GM19035 (cell line): ENCODE results near the gene SSTR3.
"Not testable (repeated sequence)": the region's sequence is repeated elsewhere in the genome, so short reads cannot be mapped to it uniquely, and the experiment has no call there.

Source experiments
- ATAC-seq: cut with Tn5 transposase; IDR thresholded peaks from one replicate; pipeline ENCODE4 v1.9.1; 2021; ENCODE audit not compliant: unreplicated experiment

SSTR3 gene

GRCh38 chr22:37212174-37212906, at the start of gene SSTR3:
SSTR3 (minus strand) TSS chr22:37212477; CDS start chr22:37207803, 4,674 bp downstream.
- no peak for ATAC-seq

DNA sequence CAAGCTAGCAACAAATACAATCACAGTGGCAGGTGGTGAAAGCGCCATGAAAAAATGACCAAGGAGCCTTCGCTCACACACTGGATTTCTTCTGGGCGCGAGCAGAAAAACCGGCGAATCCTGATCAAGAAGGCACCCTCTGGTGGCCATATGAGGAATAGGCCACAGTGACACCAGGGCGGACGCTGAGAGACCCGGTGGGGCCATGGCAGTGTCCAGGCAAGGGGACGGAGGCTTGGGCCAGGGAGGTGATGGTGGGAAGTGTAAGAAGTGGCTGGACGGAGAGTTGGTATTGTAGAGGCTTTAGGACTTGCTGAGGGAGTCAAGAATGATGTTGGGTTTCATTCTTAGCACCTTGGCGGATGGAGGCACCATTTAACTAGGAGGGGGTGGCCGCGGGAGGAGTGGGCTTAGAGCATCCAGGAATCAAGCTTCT, 48.6 kb upstream of the SSTR3 start:
- no peak for ATAC-seq

- ATAC-seq: no peak
These were observed 48.0 kb upstream of the SSTR3 start for GRCh38 chr22:37260155-37260795.

GRCh38 chr22:37259540-37260029, 47.3 kb upstream of the SSTR3 start:
- no peak for ATAC-seq

DNA sequence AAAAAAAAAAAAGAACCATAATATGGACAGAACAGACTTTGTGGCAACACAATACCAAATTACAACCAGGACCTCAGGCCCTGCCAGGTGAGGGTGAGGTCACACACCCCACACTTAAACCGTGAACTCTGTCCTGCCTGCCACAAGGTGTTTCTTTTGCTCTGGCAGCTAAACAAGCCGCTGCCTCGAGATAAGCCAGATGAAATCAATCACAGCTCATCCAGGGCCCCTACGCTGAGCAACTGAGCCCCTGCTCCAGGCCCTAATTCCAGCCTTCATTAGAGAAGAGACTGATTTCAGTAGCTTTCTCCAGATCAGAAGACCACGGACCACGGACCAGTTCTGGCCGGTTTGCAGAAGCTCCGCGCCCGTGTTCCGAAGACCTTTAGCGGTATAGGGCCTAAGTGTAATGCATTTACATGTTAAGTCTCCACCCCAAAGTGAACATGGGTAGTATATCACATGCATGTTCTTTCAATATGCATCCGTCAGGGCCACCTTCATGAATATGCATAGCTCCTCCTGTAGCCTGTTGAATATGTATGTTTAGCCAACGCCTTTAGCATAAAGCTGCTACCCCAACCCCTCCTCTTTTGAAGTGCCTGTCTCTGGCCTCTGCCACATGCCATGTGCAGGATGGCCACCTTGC, 46.6 kb upstream of the SSTR3 start:
- no peak for ATAC-seq

DNA sequence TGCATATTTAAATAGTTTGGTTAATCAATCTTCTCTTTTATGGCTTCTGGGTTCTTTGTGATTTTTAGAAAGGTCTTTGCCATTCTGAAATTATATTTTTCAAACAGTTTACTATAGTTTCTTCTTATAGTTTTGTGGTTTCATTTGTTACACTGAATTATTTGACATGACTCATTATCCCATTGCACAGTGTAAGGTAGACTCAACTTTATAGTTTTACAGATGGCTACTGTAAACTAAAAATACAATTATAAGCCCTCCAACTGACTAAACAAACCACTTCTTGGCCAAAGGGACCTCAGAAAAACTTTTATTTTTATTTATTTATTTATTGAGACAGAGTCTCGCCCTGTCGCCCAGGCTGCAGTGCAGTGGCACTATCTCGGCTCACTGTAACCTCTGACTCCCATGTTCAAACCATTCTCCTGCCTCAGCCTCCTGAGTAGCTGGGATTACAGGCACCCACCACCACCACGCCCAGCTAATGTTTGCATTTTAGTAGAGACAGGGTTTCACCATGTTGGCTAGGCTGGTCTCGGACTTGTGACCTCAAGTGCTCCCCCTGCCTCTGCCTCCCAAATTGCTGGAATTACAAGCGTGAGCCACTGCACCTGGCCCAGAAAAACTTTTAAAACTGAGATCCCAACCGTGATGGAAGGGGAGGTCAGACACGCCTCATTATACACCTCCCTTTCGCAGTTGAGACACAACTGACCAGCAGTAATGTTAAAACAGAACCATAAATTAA, 45.9 kb upstream of the SSTR3 start:
- no peak for ATAC-seq

DNA sequence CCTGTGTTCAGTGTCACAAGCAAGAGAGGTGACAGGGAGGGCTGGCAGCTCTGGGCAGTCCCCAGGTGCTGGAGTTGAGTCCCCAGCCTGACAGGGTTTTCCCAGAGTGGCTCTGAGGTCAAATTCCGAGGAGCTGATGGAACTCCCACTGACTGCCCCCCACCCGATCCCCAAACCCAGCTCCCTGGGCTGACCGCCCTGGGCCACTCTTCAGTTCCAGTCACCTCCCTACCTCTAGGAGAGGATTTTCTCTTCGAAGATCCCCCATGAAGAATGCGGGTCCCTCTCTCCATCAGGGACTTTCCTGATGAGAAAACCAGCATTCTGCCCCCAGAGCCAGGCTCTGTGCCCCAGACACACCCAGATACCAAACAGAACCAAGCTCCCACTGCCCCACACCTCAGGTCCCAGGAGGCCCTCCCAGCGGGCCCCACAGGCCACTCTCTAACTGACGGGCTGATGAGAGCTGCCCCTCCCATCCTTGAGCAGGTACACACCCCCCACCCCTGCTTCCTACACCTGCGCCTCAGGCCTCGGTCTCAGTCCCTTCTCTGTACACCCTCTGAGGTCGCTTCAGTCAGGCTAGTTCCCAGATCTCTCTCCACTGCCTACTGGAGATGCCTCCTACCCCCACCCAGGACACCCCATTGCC, 43.9 kb upstream of the SSTR3 start:
- ATAC-seq: no peak

- no peak for ATAC-seq
These were observed 43.3 kb upstream of the SSTR3 start for GRCh38 chr22:37255558-37256006.

GRCh38 chr22:37254867-37255233, 42.6 kb upstream of the SSTR3 start:
- ATAC-seq: no peak

- ATAC-seq: no peak
These were observed 42.1 kb upstream of the SSTR3 start for GRCh38 chr22:37254209-37254866.

DNA sequence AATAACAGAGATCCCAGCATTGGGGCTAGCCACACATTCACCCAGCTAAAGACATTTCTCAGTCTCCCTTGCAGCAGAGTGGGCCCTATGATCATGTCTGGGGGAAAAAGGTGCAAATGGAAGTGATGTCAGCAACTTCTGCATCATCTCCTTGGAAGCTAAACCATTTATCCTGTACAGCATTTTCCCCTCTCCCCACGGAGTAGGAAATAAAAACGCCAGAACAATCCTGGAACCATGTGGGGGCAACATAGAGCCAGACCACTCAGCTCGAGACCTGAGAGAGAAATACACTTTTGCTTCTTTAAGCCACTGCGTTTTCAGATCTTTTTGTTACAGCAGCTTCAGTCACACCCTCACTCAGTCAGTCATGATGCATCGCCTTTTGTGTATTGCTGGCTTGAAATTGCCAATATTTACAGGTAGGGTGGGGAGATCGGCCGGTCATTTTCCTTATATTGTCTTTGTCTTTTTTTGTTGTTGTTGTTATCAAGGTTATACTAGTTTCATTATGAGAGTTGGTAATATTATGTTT, 40.9 kb upstream of the SSTR3 start:
- ATAC-seq: no peak

- not testable (repeated sequence) for ATAC-seq
These were observed 39.6 kb upstream of the SSTR3 start for GRCh38 chr22:37251836-37252235.

DNA sequence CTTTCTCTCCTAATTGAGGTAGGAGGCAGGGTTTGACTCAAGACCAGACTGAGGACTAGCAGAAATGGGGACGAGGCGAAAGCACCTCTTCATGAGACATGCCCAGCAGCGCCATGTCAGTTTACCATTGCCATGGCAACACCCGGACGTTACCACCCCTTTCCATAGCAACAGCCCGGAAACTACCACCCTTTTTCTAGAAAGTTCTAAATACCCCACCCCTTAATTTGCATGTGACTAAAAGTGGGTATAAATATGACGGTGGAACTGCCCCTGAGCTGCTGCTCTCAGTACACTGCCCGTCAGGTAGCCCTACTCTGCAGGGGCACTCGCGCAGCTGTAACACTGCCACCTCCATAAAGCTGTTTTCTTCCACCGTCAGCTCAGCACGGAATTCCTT, 37.7 kb upstream of the SSTR3 start:
- no peak for ATAC-seq

- ATAC-seq: no peak
These were observed 36.0 kb upstream of the SSTR3 start for GRCh38 chr22:37248251-37248650.

- ATAC-seq: no peak
These were observed 33.5 kb upstream of the SSTR3 start for GRCh38 chr22:37245740-37246139.

DNA sequence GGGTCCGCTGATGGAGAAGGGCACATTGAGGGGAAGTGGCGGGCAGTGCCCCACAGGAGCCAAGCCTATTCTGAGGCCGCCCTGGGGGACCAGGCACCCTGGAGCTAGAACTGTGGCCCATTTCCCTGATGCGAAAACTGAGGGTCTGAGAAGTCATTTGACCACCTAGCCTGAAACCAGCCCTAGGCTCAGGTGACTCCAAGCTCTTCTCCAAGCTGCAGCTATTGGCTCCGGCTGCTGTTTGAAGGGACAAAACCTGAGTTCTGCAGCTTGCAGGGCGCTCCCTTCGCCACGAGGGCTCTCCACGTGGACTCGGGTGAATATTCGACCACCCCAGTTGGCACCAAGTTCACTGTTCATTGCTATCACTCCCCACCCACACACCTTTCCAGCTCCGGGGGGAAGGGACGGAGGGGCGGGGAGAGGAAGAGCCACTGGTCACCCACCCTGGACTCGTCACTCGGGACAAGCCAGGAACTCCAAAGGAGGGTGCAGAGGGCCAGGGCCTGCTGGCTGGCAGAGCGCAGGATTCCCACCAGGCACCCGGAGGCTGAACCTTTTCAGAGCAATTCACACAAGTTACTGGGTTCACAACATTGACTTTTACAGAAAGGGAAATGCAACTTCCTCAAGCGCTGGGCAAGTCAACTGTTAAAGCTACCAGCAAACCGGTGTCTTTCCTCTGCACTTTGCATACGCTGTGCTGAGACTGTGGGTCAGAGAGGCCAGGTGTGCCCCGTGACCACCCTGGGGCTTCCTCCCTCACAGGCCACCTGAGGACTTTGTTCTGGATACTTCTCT, 32.8 kb upstream of the SSTR3 start:
- ATAC-seq: no peak

DNA sequence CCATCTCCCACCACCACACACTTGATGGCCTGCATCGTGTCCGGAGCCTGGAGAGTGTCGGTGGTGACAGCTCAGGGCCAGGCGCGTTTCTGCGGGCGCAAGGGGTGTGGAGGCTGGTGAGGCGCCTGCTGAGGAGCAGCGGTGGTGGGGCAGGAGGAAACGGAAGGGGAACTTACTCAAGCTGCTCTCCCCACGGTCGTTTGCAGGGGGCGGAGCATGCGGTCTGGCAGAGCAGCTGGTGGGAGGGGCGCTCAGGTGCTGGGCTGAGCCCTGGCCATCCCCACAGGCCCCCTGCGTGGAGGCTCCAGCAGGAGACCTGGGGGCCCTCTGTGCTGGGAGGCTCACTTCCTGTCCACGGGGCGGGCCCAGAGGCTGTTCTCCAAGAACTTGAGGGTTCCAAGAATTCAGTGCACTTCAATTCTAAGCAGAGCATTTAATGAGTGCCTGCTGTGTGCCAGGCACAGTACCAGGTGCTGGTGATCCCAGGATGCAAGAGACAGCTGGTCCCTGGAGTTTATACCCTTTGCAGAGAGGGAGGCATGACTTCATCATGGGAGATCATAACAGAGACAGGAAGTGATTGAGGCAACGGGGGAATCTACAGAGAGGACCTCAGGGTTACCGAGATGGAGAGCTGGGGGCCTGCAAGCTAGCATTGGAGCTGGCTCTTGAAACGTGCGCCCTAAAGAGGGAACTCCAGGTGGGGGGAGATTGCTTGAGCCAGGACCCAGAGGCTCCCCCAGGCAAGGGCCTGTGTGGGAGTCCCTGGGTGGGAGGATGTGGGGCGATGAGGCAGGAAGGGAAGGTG, 32.0 kb upstream of the SSTR3 start, which contains the start of gene RAC2:
RAC2 (minus strand) TSS at position 156 of the 808 bp plus-strand sequence; CDS start at position 35, 121 bp downstream.
- peak; percentile 53 for ATAC-seq
